Activated naive CD4-positive, alpha-beta T cell treated with anti-CD3 and anti-CD28 coated beads, Interleukin-2, amount 50 U/mL, for 16 hours (primary cell): ENCODE measurements around the gene DSG2.
"Not testable (repeated sequence)": the region's sequence is repeated elsewhere in the genome, so short reads cannot be mapped to it uniquely, and the experiment has no call there.

Experiments used
- DNase-seq: peaks from one replicate; pipeline ENCODE4 v3.0.0-alpha.2; 2020

Gene DSG2

GRCh38 chr18:31497836-31498573 lies at the start of gene DSG2:
DSG2 (plus strand) TSS chr18:31498177; CDS start chr18:31498252, 75 bp downstream.
- DNase-seq = peak; percentile 25

- DNase-seq = no peak
These were observed 47.6 kb upstream of the DSG2 start for GRCh38 chr18:31450409-31450808.

- DNase-seq = no peak
These were observed 46.4 kb upstream of the DSG2 start for GRCh38 chr18:31451625-31452024.

- no peak for DNase-seq
These were observed 43.8 kb upstream of the DSG2 start for GRCh38 chr18:31454066-31454708.

DNA sequence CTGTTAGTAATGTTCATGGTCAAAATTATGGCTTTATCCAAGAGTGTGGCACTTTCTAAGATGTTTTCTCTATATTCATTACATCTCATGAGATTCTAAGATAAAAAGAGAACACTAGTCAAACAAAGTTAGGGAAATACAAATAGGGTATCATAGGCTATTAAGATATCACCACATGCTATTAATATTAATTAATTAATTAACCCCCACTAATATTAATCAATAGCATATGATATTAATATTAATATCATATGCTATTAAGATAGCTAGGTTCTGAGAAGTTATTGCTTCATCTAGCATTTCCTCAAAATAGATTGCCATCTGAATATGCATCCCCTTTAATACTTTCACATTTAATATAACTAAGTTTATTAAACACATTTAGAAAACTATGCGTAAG lies 28.3 kb upstream of the DSG2 start:
- DNase-seq = no peak

DNA sequence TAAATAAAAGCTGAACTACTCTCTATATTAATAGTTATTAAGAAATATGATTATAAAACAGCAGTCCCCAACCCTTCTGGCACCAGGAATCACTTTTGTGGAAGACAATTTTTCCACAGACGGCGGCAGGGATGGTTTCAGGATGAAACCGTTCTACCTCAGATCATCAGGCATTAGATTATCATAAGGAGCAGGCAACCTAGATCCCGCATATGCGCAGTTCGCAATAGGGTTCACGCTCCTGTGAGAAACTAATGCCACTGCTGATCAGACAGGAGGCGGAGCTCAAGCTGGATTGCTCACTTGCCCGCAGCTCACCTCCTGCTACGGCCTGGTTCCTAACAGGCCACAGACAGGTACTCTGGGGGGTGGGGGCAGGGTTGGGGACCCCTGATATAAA lies 19.3 kb upstream of the DSG2 start:
- DNase-seq = no peak

DNA sequence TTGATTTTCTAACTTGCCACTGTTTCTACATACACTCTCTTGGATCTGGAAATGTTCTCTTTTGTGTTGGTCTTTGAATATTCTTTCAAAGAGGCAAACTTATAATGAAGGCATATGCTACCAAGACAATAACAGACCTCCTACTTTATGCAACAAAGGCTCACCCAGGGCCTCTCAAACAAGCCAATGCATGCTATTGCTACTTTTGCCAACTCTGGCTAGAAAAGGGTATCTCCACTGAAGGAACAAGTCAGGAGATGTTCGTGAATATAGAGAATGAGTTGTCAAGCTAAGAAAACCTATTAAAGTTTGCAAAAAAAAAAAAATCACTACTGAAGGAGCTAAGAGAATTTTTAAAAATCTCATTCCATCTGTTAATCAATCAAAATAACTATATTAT lies 15.9 kb upstream of the DSG2 start:
- no peak for DNase-seq

DNA sequence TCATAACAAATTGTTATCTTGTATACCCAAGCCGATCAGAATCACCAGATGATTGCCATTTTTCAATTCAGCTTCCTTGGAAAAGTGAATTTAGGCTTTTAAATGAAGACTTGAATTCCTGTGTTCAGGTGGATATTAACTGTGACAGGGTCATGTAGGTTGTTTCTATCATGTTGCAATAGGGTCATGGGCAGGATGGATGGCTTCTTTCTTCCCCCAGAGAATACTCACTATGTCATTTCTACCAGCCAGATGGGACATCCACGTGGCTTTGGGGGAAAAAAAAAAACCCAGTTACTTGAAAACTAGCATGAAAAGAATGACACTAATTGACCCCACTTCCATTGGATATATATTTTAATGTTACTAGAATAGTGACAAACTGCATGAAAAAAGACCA lies 14.6 kb upstream of the DSG2 start:
- no peak for DNase-seq

DNA sequence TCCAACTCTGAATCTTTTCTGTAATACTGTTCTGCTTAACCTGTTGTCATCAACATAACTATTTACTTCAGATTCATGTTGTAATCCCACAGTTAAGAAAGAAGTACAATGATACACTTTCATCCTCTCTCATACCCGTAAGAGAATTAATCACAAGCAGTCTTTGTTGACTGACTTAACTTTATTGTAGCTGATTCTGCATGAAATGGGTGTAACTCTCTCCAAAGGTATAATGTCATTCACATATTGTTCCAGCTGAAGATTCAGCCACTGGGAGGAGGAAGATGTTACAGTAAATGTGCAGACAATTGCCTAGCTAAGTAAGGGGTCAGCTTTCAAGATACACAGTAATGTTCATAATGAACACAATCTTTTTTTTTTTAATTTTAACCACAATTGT lies 13.5 kb upstream of the DSG2 start:
- no peak for DNase-seq

DNA sequence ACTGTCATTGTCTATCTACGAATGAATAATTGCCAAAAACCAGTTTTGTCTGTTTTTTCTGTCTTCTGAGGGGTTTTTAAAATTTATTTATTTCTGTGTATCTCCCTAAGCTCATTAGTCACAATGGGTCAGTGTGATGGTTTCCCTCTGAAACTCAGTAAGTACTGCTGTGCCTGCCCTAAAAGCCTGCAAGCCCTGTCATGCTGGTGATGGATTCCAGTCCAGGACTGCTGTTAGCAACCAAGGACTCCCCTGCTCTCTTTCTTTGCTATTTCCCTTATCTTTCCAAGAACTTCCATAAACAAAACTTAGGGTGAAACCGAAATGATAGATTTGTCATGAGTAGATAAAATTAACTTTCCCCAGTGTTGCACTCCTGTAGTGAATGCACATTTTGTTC lies 11.8 kb upstream of the DSG2 start:
- no peak for DNase-seq

DNA sequence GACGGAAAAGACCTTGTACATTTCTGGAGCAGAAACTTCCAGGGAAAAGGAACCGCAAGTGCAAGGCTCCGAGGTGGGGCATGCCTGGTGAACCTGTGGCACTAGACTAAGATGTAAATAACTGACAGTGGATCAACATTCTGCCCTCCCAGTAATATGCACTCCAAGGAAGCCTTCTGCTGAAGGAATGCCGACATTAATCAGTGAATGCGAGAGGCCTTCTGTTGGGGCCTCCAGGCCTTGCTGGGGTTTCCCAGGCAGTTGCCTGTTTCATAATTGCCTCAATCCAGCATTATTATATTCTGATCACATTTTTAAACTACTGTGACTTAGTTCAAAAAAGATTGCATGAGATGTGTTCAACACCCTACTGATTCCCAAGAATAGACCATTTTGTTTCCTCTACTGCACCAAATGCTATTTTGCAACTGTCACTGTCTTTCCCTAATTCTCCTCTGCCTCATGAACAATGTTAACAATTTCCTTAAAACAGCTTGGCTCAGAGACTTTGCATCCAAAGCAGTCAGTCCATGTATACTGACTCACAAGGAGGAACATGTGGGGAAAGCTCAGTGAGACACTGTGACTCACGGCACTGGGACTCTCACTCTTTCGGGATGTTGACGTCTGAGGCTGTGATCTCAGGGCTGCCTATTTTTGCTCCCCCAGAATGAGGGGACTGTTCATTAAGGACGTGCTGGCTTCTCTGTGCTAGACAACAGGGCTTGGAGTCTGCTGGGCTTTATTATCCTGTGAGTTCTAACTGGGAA lies 10.5 kb upstream of the DSG2 start:
- DNase-seq = no peak

DNA sequence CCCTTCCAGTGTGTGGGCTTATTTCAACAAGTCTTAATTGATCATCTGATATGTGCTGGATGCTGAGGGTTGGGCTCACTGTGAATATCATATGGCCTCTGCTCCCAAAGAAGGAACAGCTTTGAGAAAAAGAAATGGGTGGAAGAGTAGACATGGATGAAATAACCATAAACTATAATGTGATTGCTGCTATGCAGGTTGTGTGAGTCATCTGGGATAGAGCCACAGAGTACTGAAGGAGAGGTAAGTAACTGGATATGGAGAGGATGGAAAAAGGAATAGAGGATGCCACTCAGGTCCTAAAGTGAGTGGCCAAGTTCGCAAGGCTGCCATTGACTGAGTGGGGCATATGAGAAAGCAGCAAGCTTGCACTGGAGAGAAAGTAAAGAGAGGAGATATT lies 8.7 kb upstream of the DSG2 start:
- no peak for DNase-seq

DNA sequence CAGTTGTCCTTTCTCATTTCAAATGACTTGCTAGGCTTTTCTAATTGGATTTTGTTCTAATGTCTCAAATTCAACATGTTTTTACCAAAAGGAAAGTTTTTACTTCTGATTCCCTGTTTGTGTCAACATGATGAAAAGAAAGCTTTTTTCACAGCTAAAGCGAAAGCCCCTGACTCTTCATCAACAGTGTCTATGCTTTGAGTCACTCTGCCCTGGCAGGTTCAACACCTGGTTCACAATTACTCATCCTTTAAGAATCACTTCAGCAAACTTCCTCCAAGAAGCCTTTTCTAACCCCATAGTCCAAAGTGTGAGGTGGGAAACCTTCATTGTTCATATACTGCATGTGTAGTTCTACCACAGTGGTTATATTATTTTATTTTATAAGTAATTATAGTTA lies 7.6 kb upstream of the DSG2 start:
- DNase-seq = no peak

- no peak for DNase-seq
These were observed 7.1 kb upstream of the DSG2 start for GRCh38 chr18:31490833-31491232.

GRCh38 chr18:31491586-31491985 lies 6.4 kb upstream of the DSG2 start:
- DNase-seq = no peak

- no peak for DNase-seq
These were observed 5.3 kb upstream of the DSG2 start for GRCh38 chr18:31492671-31493070.

- DNase-seq = no peak
These were observed 4.8 kb upstream of the DSG2 start for GRCh38 chr18:31493171-31493570.

- DNase-seq = no peak
These were observed 4.0 kb upstream of the DSG2 start for GRCh38 chr18:31493941-31494340.

GRCh38 chr18:31494705-31495244 lies 3.2 kb upstream of the DSG2 start:
- not testable (repeated sequence) for DNase-seq

DNA sequence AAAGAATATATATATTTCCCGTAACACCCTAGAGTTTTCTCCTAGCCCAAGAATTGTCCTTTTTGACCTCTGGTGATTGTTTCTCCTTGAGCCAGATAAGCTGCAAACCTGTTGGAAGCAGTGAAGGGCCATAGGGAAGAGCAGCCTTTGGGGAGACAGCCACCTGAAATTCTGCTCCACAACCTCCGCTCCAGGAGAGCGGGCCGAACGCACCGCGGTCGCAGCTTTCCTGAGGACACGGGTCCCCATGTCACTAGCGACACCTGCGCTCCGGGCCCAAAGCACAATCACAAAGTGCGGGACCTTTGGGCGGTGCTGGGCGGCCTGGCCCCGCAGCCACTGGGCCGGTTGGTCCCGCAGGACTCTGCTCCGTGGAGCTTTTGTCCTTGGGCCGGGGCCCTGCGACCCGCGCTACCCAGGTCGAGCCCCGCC lies 557 bp upstream of the DSG2 start:
- DNase-seq = no peak

- no peak for DNase-seq
These were observed 872 bp downstream of the DSG2 start for GRCh38 chr18:31498574-31499524.

GRCh38 chr18:31500051-31500688 lies 2.2 kb downstream of the DSG2 start:
- no peak for DNase-seq
